ENCODE results near the gene COL26A1.
"Not testable (repeated sequence)": the region's sequence is repeated elsewhere in the genome, so short reads cannot be mapped to it uniquely, and the experiment has no call there.

COL26A1 gene

DNA sequence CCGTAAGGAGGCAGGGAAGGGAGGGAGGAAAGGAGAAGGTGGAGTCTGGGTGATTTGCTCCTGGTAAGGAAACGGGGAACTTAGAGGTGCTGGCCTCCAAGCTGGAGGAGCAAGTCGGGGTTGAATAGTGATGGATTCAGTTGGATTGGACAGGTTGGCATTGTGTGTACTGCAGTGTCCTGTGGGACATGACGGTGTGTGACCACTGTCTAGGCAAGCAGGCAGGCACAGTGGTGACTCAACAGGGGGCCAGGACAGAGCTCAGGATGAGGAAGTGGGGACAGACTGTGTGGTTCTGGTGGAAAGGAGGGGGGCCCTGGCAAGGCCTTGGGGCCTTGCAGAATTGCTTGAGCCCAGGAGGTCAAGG lies 48.8 kb downstream of the COL26A1 start:
- Histone ChIP-seq H3K9ac (ENCODE audit: low read length) (no peak overlapping the region), H3K4me3 (ENCODE audit: low read length) (no peak overlapping the region), H3K27me3 (ENCODE audit: control insufficient read depth, insufficient read depth, low read length) (peaks cover 2% of the 10 kb centered on the region), H3K4me1 (ENCODE audit: control insufficient read depth, insufficient read depth, low read length) (no peaks in the 10 kb centered on the region), H3K36me3 (ENCODE audit: control insufficient read depth, insufficient read depth, low read length) (no peaks in the 10 kb centered on the region), H3K9me3 (ENCODE audit: control insufficient read depth, low read length) (peaks cover 4% of the 10 kb centered on the region)

DNA sequence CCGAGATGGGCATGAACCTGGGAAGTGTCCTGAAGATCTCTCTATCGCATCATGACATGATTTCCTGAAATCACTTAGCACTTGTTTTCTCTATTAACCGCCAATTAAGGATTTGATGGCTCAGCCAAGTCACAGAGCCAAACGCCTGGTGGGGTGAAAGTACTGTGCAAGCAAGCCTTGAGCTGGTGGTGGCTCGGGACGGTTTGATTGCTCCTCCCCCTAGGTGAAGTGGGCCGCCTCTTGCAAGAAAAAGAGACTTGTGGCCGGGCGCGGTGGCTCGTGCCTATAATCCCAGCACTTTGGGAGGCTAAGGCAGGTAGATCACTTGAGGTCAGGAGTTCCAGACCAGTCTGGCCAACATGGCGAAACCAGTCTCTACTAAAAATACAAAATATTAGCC lies 50.3 kb downstream of the COL26A1 start:
- Histone ChIP-seq H3K36me3 (ENCODE audit: control insufficient read depth, insufficient read depth, low read length) (no peaks in the 10 kb centered on the region), H3K4me3 (ENCODE audit: low read length) (no peak overlapping the region), H3K9ac (ENCODE audit: low read length) (no peak overlapping the region), H3K9me3 (ENCODE audit: control insufficient read depth, low read length) (peaks cover 4% of the 10 kb centered on the region), H3K4me1 (ENCODE audit: control insufficient read depth, insufficient read depth, low read length) (no peaks in the 10 kb centered on the region), H3K27me3 (ENCODE audit: control insufficient read depth, insufficient read depth, low read length) (no peaks in the 10 kb centered on the region)

DNA sequence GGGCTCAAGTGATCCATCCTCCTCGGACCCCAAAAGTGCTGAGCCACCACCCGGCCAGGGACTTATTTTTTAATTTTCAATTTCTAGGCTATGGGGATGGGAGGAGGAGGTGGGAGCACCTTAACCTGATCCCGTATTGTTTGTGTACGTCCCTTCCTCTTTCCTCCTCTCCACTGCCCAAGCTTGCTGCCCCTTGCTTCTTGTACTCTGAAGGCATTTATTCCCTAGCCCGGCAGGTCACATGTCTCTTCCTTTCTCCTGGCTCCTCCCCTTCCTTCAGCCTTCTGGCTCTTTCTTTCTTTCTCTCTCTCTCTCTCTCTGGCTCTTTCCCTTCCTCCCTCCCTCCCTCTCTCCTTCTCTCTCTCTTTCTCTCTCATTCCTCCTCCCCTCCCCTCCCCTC lies 56.0 kb downstream of the COL26A1 start:
- no peaks in the 10 kb centered on the region for H3K36me3 ChIP-seq (ENCODE audit: control insufficient read depth, insufficient read depth, low read length)
- no peak overlapping the region for H3K4me3 ChIP-seq (ENCODE audit: low read length)
- no peaks in the 10 kb centered on the region for H3K4me1 ChIP-seq (ENCODE audit: control insufficient read depth, insufficient read depth, low read length)
- H3K27me3 ChIP-seq (ENCODE audit: control insufficient read depth, insufficient read depth, low read length), result peaks cover 3% of the 10 kb centered on the region
- H3K9ac ChIP-seq (ENCODE audit: low read length), result no peak overlapping the region
- H3K9me3 ChIP-seq (ENCODE audit: control insufficient read depth, low read length), result no peaks in the 10 kb centered on the region

DNA sequence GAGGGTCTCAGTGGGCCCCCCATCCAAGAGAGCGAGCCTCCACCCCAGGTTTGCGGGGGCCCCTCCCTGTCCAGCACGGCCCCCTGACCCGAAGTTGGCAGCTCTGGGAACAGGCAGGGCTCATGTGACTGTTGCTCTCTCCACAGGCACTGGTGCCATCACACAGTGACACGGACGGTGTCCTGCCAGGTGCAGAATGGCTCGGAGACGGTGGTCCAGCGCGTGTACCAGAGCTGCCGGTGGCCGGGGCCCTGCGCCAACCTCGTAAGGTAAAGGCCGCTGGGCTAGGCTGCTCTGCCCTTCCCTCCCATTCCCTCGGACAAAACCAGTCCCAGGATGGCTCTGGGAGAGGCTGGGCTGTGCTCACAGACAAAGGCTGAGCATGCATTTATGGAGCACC lies 57.2 kb downstream of the COL26A1 start:
- H3K4me3 ChIP-seq (ENCODE audit: low read length), result no peak overlapping the region
- H3K9ac ChIP-seq (ENCODE audit: low read length), result no peak overlapping the region
- H3K27me3 ChIP-seq (ENCODE audit: control insufficient read depth, insufficient read depth, low read length), result peaks cover 3% of the 10 kb centered on the region
- no peaks in the 10 kb centered on the region for H3K9me3 ChIP-seq (ENCODE audit: control insufficient read depth, low read length)
- no peaks in the 10 kb centered on the region for H3K36me3 ChIP-seq (ENCODE audit: control insufficient read depth, insufficient read depth, low read length)
- H3K4me1 ChIP-seq (ENCODE audit: control insufficient read depth, insufficient read depth, low read length), result no peaks in the 10 kb centered on the region

DNA sequence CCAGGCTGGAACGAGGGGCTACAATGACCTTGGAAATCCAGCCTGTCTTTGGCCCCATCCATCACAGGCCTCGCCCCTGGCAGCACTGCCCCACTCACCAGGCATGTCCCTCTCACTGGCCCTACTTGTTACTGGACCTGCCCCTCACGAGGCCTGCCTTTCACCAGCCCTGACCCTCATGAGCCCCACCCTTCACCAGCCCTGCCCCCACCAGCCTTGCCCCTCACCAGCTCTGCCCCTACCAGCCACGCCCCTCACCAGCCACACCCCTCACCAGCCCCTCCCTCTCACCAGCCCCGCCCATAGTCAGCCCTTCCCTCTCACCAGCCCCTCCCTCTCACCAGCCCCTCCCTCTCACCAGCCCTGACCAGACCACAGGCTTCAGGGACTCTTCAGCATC lies 57.8 kb downstream of the COL26A1 start:
- Histone ChIP-seq H3K9ac (ENCODE audit: low read length) (no peak overlapping the region), H3K27me3 (ENCODE audit: control insufficient read depth, insufficient read depth, low read length) (peaks cover 3% of the 10 kb centered on the region)

DNA sequence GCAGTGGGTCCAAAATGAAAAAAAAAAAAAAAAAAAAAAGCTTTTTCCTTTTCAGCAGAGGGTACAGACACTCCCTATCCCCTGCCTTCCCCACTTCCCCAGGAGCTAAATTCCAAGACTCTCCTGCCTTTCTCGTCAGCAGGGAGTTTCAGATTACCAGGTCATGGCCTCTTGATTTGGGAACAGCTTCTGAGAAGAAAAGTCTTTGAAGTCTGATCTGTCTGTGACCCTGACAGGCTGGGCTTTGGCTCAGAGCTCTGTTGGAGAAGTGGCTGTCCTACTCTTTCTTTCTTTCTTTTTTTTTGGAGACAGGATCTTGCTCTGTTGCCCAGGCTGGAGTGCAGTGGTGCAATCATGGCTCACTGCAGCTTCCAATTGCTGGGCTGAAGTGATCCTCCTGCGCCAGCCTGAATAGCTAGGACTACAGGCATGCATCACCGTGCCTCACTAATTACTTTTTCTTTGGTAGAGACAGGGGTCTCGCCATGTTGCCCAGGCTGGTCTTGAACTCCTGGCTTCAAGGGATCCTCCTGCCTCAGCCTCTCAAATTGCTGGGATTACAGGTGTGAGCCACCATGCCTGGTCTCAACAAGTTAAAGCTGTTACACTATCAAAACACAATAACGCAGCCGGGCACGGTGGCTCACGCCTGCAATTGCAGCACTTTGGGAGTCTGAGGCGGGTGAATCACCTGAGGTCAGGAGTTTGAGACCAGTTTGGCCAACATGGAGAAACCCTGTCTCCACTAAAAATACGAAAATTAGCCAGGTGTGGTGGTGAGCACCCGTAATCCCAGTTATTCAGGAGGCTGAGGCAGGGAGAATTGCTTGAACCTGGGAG lies 59.9 kb downstream of the COL26A1 start:
- H3K36me3 ChIP-seq (ENCODE audit: control insufficient read depth, insufficient read depth, low read length), result no peaks in the 10 kb centered on the region
- no peaks in the 10 kb centered on the region for H3K9me3 ChIP-seq (ENCODE audit: control insufficient read depth, low read length)
- H3K27me3 ChIP-seq (ENCODE audit: control insufficient read depth, insufficient read depth, low read length), result peaks cover 6% of the 10 kb centered on the region
- no peak overlapping the region for H3K4me3 ChIP-seq (ENCODE audit: low read length)
- H3K4me1 ChIP-seq (ENCODE audit: control insufficient read depth, insufficient read depth, low read length), result no peaks in the 10 kb centered on the region
- no peak overlapping the region for H3K9ac ChIP-seq (ENCODE audit: low read length)

More for the DNA sequence above, 57.8 kb downstream of the COL26A1 start:
- no peak overlapping the region for H3K4me3 ChIP-seq (ENCODE audit: low read length)
- no peaks in the 10 kb centered on the region for H3K9me3 ChIP-seq (ENCODE audit: control insufficient read depth, low read length)
- no peaks in the 10 kb centered on the region for H3K36me3 ChIP-seq (ENCODE audit: control insufficient read depth, insufficient read depth, low read length)
- H3K4me1 ChIP-seq (ENCODE audit: control insufficient read depth, insufficient read depth, low read length), result no peaks in the 10 kb centered on the region

DNA sequence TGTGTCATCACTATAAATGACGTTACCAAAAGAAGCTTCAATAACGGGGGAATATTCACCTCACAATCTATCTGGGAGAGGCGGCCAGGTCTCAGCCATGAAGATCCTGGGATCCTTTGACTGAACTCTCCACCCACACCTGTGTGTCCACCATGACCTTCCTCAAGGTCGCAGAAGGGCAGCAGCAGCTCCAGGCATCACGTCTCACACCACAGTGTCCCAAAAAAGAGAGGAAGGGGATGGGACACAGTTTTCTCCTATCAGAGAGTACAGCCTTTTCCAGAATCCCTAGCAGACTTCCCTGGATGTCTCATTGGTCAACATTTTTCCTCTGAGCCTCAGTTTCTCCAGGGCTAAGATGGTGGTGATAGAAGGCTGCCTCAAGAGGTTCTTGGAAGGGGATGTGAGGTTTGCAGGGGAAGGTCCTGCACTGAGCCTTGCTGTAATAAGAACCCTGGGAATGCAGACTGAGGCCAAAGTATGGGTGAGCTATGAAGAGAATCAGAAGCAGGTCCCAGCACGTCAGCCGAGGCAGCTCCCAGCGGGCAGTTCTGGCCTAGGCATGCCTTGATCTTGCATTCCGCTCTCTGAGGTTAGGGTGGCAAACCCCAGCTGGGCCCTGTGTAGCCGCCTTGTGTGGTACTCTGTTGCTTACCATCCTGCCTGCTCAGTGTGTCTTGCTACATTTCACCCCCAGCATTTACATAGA lies 63.8 kb downstream of the COL26A1 start:
- Histone ChIP-seq H3K9ac (ENCODE audit: low read length) (no peak overlapping the region), H3K27me3 (ENCODE audit: control insufficient read depth, insufficient read depth, low read length) (peaks cover 3% of the 10 kb centered on the region), H3K36me3 (ENCODE audit: control insufficient read depth, insufficient read depth, low read length) (no peaks in the 10 kb centered on the region), H3K9me3 (ENCODE audit: control insufficient read depth, low read length) (no peaks in the 10 kb centered on the region), H3K4me3 (ENCODE audit: low read length) (no peak overlapping the region), H3K4me1 (ENCODE audit: control insufficient read depth, insufficient read depth, low read length) (no peaks in the 10 kb centered on the region)

DNA sequence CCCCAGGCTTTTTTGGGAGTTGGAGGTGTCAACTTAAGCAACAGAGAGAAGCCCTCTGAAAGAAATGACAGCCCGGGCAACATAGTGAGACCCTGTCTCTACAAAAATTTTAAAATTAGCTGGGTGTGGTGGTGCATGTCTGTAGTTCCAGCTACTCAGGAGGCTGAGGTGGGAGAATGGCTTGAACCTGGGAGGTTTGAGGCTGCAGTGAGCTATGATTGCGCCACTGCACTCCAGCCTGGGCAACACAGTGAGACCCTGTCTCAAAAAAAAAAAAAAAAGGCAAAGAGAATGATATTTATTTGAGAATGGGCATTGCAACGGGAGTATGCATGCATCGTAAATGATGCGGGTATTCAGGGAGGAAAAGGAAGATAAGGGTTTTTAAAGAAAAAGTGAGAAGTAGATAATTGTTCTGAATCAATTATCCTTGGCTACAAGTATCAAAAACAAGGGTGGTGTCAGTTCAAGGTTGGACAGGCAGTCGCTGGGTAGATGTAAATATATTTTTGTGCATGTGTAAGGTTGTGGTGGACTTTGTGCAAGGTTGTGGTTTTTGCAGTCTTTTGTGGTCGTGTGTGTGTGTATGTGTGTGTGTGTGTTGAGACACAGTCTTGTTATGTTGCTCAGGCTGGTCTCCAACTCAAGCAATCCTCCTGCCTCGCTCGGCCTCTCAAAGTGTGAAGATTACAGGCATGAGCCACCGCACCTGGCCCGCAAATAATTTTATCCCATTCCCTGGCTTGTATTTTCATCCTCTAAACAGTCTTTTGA lies 65.6 kb downstream of the COL26A1 start:
- no peaks in the 10 kb centered on the region for H3K36me3 ChIP-seq (ENCODE audit: control insufficient read depth, insufficient read depth, low read length)
- H3K4me3 ChIP-seq (ENCODE audit: low read length), result no peak overlapping the region
- H3K9me3 ChIP-seq (ENCODE audit: control insufficient read depth, low read length), result no peaks in the 10 kb centered on the region
- no peaks in the 10 kb centered on the region for H3K4me1 ChIP-seq (ENCODE audit: control insufficient read depth, insufficient read depth, low read length)
- no peak overlapping the region for H3K9ac ChIP-seq (ENCODE audit: low read length)
- peaks cover 4% of the 10 kb centered on the region for H3K27me3 ChIP-seq (ENCODE audit: control insufficient read depth, insufficient read depth, low read length)

DNA sequence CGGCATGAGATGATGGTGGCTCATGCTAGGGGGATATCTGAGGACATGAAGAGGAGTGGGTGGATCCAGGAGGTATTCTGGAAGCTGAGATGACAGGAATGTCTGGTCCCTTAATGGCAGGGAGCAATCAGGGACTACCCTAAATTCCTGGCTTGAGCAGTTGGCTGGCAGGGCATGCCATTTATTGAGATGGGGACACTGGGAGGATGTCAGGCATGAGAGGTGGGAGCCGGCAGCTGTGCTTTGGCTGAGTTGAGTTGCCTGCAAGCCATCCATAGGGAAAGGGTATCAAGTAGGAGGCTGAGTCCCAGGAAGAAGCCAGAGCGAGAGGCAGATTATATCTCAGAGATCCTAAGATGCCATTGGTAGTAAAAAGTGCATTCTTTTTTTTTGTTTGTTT lies 69.6 kb downstream of the COL26A1 start:
- Histone ChIP-seq H3K27me3 (ENCODE audit: control insufficient read depth, insufficient read depth, low read length) (peaks cover 16% of the 10 kb centered on the region), H3K4me1 (ENCODE audit: control insufficient read depth, insufficient read depth, low read length) (no peaks in the 10 kb centered on the region), H3K36me3 (ENCODE audit: control insufficient read depth, insufficient read depth, low read length) (no peaks in the 10 kb centered on the region), H3K4me3 (ENCODE audit: low read length) (no peak overlapping the region), H3K9ac (ENCODE audit: low read length) (no peak overlapping the region), H3K9me3 (ENCODE audit: control insufficient read depth, low read length) (no peaks in the 10 kb centered on the region)

DNA sequence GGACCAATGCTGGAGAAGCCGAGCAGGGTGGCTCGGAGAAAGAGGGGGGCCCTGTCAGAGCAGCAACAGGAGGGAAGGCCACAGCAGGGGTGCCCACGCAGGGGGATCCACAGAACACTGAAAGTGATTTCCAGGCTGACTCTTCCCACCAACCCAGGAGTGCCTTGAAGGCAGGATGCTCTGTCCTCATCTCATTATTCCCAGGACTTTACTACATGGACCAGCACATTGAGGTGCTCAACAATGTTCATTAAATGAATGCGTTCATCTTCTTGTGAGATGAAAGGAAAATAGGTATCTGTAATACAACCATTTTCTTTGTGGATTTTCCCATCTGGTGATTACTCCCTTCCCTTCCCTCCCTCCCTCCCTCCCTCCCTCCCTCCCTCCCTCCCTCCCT lies 71.0 kb downstream of the COL26A1 start:
- no peak overlapping the region for H3K4me3 ChIP-seq (ENCODE audit: low read length)
- H3K9ac ChIP-seq (ENCODE audit: low read length), result no peak overlapping the region
- no peaks in the 10 kb centered on the region for H3K36me3 ChIP-seq (ENCODE audit: control insufficient read depth, insufficient read depth, low read length)
- no peaks in the 10 kb centered on the region for H3K9me3 ChIP-seq (ENCODE audit: control insufficient read depth, low read length)
- H3K4me1 ChIP-seq (ENCODE audit: control insufficient read depth, insufficient read depth, low read length), result no peaks in the 10 kb centered on the region
- peaks cover 16% of the 10 kb centered on the region for H3K27me3 ChIP-seq (ENCODE audit: control insufficient read depth, insufficient read depth, low read length)

DNA sequence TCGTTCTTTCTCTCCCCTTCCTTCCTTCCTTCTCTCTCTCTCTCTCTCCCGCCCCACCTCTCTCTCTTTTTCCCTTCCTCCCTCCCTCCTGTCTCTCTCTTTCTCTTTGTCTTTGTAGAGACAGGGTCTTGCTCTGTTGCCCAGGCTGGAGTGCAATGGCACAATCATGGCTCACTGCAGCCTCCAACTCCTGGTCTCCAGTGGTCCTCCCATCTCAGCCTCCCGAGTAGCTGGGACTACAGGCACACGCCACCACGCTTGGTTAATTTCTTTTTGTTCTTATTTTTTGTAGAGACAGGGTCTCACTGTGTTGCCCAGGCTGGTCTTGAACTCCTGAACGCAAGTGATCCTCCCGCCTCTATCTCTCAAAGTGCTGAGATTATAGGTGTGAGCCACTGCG lies 71.5 kb downstream of the COL26A1 start:
- H3K9me3 ChIP-seq (ENCODE audit: control insufficient read depth, low read length); H3K4me3 ChIP-seq (ENCODE audit: low read length); H3K36me3 ChIP-seq (ENCODE audit: control insufficient read depth, insufficient read depth, low read length); H3K9ac ChIP-seq (ENCODE audit: low read length); H3K4me1 ChIP-seq (ENCODE audit: control insufficient read depth, insufficient read depth, low read length): not testable (repeated sequence)
- peaks cover 16% of the 10 kb centered on the region for H3K27me3 ChIP-seq (ENCODE audit: control insufficient read depth, insufficient read depth, low read length)
